ENCODE data around the gene SIGLEC10.
A peak's percentile ranks its signal among the peaks of the same experiment; 100 is the strongest.
"Not testable (repeated sequence)": the region's sequence is repeated elsewhere in the genome, so short reads cannot be mapped to it uniquely, and the experiment has no call there.

SIGLEC10 gene

DNA sequence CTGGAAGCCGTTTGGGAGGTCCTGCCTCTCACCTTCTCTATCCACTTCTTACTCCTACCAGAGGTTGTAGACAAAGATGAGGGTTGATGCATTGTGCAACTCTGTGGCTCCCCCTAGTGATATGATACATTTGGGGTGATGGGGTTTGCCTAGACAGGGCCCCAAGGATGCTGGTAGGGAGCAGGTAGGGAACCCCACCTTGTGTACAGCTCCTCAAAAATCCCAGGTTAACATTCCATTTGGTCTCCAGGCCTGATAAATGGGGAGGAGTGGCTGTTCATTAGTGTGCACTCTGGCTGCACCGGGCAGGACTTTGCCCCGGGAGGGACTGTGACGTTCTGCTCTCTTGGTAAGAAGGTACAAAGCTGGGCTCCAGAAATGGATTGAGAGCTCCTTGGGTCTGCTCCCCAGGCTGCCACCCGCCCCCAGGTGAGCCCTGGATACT, 21.6 kb upstream of the SIGLEC10 start:
- DNase-seq (ENCODE audit: low read depth in 2 of 2): no peak

DNA sequence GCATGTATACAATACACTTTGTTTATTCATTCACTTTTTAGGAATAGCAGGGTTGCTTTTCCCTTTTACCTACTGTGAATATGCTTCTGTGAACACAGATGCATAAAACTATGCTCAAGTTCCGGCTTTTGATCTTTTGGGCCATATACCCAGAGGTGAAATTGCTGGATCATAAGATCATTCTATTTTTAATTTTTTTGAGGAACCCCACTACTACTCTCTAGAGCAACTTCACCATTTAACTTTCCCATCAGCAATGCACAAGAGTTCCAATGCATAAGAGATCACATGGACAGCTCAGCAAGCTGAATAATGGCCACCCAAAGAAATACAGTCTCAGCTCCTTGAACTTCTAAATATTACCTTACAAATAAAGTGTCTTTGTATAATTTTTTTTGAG, 17.0 kb upstream of the SIGLEC10 start:
- no peak for DNase-seq (ENCODE audit: low read depth in 2 of 2)

DNA sequence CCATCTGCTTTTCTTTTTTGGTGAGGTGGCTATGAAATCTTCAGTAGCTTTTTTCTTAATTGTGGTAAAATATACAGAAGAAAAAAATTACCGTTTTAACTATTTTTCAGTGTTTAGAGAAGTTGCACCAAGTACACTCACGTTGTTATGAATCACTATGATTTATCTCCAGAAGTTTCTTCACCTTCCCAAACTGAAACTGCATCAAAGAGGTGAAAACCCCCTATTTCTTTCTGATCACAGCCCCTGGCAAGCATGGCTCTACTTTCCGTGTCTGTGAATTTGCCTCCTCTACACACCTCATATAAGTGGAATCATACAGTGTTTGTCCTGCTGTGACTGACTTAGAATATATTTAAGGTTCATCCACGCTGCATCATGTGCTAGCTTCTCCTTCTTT, 15.6 kb upstream of the SIGLEC10 start:
- DNase-seq (ENCODE audit: low read depth in 2 of 2): no peak

DNA sequence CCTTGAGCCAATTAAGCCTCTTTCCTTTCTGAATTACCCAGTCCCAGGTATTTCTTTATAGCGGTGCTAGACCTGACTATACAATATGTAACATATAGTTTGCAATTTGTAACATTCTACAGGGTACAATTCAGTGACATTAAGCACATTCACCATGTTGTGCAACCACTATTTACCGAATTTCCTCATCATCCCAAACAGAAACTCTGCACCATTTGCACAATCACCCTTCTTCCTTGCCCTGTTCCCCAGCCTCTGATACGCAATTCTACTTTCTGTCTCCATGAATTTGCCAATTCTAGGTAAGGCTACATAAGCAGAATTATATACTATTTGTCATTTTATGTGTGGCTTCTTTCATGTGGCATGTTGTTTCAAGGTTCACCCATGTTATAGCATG, 13.7 kb upstream of the SIGLEC10 start:
- DNase-seq (ENCODE audit: low read depth in 2 of 2): no peak

DNA sequence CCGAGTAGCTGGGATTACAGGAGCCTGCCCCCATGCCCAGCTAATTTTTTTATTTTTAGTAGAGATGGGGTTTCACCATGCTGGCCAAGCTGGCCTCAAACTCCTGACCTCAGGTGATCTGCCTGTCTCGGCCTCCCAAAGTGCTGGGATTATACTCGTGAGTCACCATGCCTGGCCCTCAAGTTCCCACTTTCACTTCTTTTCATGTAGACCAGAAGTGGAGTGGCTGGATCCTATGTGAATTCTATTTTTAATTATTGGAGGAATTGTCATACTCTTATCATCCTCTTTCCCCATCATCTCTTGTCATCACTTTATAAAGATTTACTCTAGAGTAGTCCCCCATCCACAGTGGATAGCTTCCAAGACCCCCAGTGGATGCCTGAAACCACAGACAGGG, 12.8 kb upstream of the SIGLEC10 start:
- DNase-seq (ENCODE audit: low read depth in 2 of 2): no peak

DNA sequence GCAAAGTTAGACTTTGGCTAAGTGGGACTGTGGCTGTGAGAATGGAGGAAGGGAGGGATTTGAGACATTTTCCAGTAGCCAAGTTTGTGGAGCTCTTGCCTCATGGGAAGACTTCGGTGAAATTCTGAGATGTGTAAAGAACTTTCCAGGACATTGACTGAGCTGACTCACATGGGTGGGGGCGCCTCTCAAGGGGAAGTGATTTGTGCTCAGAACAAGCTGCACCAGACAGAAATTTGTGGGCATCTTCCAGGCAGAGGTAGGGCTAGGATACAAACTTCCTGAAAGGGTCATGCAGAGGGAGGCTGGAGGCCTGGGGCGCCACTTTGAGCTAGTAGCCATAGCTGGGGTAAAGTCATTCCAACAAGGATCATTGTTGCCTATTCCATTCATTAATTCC, 9.8 kb upstream of the SIGLEC10 start:
- DNase-seq (ENCODE audit: low read depth in 2 of 2): no peak

DNA sequence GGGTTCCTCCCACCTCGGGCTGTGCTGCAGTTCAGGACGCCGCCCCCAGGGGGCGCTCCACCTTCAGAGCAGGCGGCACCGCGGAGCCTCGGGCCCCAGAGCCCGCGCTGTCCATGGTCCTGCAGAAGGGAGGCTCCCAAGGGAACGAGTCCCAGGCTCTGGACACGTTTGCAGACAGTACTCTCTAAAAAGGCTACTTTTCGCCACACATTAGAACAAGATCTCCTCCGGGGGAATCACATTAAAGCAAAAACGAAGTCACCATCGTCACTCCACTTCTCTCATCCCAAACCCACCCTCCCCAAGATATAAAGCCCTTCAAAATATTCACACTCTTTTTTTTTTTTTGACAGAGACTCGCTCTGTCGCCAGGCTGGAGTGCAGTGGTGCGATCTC, 4.6 kb upstream of the SIGLEC10 start:
- DNase-seq (ENCODE audit: low read depth in 2 of 2): peak; percentile 70 to 80

DNA sequence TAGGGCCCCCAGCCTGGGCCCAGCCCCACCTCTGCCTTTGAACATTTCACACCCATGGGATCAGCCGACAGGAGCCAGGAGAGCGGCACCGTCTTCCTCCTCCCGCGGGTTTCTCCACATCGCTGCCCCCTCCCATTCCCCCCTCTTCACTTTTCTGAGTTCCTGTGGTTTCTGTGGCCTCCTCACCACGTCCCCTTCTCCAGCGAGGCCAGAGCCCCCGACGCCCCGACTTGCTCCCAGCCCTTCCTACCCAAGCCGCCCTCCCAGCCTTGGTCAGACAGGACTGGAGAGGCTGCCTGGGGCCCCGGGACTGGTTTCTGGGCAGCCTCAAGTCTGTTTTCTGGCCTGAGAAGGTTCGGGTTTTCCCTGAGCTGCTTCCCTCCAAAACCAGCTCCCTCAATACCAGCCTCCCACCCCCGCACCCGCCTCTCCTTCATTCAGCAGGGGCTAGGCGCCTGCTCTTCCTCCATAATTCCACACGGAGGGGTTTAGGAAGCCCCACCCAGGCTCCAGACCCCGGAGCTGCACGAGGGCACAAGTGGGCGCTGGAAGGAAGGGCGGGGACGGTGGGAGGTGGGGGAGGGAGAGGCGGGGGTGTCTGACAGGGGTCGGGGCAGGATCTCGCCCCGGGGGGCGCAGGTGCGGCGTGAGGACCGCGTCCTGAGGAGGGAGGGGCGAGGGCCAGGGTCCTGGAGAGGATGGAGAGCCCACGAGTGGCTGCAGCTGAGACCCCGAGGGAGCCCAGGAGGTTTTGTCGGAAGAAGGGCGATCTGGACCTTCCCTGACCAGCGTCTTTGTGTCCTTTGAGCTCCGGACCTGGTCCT, 4.0 kb upstream of the SIGLEC10 start:
- DNase-seq (ENCODE audit: low read depth in 2 of 2): no peak

DNA sequence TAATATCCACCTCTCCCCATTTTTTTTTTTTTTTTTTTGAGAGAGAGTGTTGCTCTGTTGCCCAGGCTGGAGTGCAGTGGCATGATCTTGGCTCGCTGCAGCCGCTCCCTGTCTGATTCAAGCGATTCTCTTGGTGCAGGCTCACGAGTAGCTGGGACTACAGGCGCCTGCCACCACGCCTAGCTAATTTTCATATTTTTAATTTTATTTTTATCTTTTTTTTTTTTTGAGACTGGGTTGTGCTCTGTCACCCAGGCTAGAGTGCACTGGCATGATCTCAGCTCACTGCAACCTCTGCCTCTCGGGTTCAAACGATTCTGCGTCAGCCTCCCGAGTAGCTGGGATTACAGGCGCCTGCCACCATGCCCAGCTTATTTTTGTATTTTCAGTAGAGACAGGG, 3.1 kb upstream of the SIGLEC10 start:
- DNase-seq (ENCODE audit: low read depth in 2 of 2): not testable (repeated sequence)

DNA sequence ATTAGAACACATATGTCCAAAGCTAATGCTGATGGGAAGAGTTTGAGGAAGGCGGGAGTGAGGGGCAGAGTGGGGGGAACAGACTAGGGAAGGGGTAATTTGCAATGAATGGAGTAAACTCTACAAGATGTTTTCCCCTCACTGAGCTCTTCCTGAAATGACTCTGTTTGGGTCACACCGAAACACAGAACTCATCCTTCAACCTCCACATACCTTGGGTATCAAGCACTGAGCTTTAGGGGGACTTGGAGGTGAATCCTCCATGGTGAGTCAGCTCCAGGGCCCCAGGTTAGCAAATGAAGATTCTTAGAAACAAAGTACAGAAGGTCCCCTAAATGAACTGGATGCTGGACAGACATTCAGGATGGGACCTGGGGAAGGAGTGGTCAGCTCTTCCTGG, 1.3 kb upstream of the SIGLEC10 start:
- no peak for DNase-seq (ENCODE audit: low read depth in 2 of 2)

DNA sequence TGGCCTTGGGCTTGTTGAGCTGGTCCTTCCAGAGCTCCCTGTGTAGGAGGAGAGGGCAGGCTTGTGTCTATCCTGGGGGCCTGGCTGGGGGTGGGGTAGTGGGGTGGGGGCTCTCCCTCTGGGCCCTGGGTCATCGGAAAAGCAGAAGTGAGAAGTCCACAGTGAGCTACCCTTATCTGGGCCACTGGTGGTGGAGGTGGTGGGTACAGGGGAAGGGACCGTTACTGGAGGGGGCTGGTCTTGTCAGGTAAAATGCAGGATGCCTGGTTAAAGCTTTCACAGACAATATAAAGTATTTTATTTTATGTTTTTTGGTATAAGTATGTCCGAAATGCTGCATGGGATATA, 342 bp upstream of the SIGLEC10 start:
- no peak for DNase-seq (ENCODE audit: low read depth in 2 of 2)

DNA sequence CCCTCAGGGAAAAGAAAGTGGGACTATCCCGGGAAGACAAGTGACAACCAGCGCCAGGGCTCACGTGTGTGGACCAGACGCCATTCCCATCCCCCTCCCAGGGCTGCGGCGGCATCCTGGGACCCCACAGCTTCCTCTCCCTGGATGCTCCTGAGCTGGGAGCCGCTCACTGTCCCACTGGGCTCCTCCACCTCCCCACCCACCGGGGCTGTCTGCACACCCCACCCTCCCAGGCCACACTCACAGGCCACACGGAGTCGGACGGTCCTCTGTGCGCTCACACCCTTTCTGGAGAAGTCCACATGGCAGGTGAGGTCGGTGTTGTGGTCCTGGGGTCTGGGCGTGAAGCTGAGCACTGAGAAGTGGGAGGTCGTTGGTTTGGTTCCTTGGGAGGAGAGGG, 1.0 kb downstream of the SIGLEC10 start:
- not testable (repeated sequence) for DNase-seq (ENCODE audit: low read depth in 2 of 2)

DNA sequence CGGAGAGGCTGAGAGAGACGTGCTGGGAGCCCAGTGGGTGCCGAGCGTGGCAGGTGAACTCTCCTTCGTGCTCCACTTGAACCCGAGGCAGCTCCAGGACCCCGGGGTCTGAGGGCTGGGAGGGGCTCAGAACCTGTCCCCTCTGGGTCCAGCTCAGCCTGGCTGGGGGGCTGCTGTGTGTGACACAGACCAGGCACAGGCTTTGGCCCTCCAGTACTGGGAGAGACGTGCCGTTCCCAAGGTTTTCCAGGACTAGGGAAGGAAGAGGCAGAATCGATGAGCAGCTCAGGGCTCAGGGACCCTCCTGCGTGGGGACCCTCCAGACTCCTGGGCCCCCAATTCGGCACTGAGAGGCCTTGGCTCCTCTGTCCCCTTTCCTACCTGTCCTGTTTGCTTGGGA, 2.3 kb downstream of the SIGLEC10 start:
- DNase-seq (ENCODE audit: low read depth in 2 of 2): no peak

DNA sequence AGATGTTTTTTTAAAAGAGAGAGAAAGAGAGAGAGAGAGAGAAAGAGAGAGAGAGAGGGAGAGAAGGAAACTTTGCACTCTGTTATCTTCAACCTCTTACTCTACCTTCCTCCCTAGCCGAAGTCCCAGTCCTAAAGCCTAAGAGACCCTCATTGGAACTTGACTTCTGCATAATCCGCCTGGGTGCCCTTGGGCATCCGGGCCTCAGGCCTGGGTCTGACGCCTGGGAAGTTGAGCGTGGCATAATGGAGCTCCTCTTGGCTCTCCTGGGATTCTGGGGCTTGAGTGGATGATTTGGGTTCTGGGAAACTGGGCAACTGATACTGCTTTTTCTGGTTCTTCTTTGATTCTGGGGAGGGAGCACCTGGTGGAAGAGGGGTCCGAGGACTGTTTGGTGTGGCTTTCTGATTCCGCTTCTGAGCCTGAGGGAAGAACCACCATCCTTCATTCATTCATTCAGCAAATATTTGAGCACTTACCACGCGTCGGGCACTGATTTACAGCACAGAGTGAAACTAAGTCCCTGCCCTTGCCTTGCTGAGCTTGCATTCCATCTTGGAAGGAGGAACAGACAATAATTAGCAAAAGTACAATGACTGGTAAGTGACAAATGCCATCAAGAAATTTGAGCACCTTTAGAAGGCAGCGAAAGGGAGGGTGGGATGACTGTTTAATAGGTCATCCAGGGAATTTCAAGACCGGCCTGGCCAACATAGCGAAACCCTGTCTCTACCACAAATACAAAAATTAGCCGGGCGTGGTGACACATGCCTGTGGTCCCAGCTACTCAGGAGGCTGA, 6.3 kb downstream of the SIGLEC10 start:
- no peak for DNase-seq (ENCODE audit: low read depth in 2 of 2)

DNA sequence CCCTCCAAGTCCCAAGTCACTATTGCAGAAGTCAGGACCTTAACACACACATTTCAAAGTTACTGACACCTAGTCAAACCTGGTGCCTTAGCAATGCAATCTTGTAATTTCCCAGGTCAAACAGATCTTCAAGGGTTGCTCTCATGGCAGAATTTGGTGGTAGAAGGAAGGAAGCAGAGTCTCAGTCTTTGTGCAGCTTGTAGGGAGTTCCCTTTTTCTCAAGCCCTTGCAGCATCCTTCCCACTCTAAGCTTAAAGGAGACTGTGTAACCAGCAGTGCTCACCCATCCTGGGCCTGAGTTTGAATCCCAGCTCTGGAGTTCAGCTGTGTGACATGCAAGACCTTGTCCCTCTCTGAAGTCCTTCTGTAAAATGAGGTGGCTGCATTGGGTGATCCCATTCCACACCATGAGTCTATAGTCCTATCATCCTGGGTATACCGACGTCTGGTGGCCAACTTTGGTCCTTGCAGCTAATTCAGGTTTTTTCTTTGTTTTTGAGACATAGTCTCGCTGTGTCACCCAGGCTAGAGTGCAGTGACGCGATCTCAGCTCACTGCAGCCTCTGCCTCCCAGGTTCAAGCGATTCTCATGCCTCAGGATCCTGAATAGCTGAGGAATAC, 9.8 kb downstream of the SIGLEC10 start:
- no peak for DNase-seq (ENCODE audit: low read depth in 2 of 2)

DNA sequence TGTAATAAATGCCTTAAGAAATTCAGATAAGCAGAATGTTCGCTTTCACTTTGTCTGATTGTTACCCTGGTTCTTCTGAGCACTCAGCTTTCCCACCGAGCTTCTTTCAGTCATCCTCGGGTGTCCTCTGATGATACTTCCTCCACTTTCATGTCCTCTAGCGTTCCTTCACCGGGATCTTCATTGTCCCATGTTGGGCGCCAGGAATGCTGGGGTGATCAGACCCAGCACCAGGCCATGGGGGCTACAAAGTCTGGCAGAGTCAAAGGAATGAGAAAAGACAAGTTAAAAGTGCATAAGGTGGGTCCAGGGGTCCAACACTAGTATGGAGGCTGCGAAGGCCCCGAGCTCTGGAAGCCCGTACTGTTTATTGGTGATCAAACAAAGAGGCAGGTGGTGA, 15.3 kb downstream of the SIGLEC10 start:
- no peak for DNase-seq (ENCODE audit: low read depth in 2 of 2)

DNA sequence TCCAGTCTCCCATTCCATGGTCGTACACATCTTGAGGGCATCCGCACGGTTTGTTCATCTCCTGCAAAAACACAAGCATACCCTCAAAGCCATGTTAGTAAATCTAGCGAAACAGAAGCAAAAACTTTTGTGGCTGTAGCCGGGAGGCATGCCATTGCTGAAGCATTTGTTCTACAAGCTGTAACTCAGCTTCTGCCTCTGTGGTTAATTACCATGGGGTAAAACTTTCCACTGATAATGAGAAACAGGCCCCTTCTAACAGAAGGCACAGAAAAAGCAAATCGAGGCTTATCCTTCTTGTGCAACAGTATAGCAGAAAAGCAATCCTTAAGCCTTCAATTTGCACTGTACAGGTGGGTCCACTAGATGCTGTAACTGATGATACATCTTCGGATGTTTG, 17.5 kb downstream of the SIGLEC10 start:
- not testable (repeated sequence) for DNase-seq (ENCODE audit: low read depth in 2 of 2)

DNA sequence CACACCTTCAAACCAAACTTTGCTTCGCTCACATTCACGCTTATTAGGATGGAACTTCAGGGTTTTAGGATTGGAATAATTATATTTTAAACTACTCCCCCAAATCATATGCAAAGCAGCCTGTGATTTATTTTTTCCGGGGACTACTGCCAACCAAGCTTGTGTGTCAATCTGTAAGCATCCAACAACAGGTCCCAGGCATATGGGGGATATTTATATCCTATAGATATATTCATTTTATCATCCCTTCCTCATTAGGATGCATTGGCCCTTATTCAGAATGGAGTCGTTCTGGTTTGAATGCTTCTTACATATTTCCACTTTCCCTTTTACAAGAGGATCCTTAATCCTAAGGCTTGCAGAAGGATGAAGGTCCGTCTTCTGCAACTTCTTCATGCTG, 18.2 kb downstream of the SIGLEC10 start:
- no peak for DNase-seq (ENCODE audit: low read depth in 2 of 2)

DNA sequence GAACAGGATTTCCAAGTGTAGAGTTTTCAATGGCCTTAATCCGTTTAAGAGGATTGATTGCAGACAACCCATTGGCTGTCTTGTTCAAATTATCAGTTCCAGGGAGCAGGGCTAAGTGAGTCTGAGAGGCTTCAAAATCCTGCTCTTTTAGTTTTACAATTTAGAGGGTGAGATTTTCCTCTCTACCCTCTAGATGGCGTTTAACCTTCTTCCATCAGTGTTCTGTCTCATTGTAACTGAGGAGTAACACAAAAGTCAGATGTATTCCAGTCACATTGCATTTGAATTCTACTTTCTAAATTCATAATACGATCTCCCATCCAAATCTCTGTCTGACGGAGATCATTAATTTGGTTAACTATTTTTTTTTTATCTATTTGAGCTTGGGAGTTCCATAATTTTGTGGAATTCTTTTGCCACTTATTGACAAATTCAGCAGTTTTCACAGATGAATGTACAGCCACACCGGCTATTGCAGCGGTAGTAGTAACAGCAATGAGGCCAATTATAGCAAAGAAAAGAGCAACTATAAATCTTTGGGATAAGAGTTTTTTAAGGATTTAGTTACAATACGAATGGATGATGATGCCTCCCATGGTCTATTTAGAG, 19.2 kb downstream of the SIGLEC10 start:
- DNase-seq (ENCODE audit: low read depth in 2 of 2): no peak

DNA sequence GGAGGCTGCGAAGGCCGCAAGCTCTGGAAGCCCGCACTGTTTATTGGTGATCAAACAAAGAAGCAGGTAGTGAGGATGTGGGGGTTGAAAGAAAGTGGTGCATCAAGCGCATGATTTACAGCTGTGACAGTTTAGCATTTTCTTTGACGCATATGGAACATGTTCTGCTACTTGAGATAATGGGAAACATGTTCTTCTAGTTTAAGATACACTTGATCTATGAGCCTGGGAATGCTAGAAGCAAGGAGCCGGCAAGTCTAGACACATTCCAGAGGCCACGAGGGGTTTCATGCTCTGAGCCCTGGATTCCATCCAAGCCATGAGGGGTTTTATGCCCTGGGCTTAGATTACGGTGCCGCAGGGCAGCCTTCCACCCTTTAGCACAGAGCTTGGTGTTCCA, 20.0 kb downstream of the SIGLEC10 start:
- not testable (repeated sequence) for DNase-seq (ENCODE audit: low read depth in 2 of 2)

DNA sequence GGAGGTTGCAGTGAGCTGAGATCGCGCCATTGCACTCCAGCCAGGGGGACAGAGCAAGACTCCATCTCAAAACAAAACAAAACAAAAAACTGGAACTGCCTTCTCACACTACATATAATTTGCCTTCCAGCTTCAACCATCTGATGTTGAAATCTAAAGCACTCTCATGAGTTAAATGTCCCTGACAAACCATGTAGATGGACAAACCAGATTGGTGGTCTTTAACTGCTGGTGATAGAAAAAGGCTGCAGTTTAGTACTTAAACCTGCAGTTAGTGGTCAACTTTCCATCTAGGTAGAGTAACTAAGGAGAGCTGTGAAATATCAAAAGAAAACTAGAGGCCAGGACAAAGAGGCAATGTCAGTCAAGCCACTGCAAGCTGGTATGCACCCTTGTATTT, 21.3 kb downstream of the SIGLEC10 start:
- DNase-seq (ENCODE audit: low read depth in 2 of 2): no peak

DNA sequence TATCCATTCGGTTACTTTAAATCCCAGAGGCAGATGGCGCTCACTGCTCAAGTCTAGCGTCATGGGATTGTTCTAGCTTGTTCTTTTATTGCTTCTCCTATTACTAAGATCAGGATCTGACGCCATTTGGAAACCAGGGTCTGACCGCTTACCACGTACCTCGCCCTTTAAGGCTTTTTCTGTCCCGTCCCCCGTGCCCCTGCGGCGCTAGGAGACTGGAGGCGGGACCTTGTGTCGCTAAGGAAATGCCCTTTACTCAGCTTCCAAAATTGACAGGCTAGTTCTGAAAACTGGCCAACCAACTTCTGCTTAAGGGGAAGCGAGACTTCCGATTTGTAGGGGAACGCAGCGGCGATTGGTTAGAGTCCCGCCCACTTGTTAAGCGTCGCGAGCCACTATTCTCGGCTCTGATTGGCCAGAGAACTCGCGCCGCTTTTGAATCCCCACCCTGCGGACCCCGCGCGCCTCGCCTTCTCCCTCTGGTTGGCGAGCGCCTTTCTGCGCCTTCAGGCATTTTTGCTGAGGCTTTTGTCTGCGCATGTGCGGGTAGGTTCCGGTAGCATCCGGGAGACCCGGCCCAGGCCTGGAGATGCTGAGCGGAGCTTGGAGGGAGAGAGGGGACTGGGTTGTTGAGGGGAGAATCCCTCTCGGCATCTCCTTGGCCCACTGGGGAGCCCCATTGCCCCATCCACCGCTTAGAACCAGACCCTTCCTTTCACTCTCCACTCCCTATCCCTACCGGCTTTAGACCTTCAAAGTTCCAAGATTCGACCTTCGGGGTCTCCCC, 23.2 kb downstream of the SIGLEC10 start:
- peak; percentile 70 to 71 for DNase-seq (ENCODE audit: low read depth in 2 of 2)

All from stimulated activated CD8-positive, alpha-beta memory T cell treated with anti-CD3 and anti-CD28 coated beads, Interleukin-7, amount 100 ng/mL, for 1 hour (primary cell).